ENCODE results near the gene DUSP18.
"Not testable (repeated sequence)": the region's sequence is repeated elsewhere in the genome, so short reads cannot be mapped to it uniquely, and the experiment has no call there.

The DUSP18 gene

DNA sequence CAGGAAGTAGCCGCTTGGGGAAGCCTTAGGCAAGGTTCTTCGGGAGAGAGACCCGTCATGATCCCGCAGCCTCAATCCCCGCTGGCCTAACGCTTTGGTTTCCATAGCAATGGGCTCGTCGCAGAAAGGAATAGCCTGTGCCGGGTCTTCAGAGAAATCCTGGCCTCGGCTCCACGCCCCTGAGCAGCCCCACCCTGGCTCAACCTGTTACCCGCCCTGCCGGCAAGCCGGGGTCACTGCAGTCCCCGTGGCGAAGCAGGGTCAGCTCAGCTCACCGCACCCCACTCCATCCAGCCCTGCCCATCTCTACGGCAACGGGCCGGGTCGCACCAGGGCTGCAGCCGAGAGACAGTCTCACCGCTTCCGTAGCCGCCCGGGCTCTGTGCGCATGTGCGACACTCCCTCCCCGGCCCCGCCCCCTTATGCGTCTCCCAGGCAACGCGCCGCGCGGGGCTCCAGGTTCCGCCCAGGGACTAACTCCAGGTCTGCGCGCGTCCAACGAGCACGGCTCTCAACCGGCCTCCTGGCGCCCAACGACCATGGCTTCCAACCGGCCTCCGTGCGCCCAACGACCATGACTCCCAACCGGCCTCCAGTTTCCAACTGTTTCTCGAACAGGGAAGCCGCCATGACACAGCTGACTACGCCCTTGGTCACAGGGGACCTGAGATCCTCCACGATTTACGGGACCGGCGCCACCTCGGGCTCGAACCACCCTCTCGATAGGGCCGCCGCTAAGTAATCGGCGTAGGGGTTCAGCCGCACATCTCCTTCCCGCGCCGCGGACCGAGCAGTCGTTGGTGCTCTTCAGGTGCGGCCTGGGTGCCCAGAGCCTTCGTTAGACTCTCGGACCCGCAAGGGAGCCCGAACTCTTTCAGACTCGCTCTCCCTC, at the start of gene DUSP18:
Gene DUSP18 (minus strand): TSS at position 382 of the 892 bp plus-strand sequence. CDS start 3,872 bp downstream, outside the sequence.
- DNase-seq: peak; percentile 95

DNA sequence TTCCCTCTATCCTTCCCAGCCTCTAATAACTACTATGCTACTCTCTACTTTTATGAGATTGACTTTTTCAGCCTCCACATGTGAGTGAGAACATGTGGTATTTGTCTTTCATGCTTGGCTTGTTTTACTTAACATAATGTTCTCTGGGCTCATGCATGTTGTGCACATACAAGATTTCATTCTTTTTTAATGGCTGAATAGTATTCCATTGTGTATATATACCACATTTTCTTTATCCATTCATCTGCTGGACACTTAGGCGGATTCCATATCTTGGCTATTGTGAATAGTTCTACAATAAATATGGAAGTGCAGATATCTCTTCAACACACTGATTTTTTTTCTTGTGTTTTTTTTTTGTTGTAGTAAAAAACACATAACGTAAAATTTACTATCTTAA, 46.4 kb upstream of the DUSP18 start:
- DNase-seq: no peak

DNA sequence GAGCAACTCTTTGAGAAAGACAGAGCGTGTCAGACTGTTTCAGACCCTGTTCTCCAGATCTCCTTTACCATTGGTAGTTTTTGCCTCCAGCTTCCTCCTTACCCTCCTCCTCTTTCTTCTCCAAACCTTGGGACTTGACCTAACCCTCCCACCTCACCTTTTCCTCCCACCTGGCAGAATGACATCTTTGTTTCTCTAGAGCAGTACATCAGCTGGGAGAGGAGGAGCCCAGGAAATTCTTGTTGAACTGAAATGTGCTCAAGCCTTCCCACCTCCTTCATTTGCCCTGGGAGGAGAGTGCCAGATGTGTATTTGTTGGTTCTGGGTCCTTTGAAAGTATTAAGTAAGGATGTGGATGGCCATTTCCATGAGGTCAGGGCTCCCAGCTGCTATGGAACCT, 44.4 kb upstream of the DUSP18 start:
- DNase-seq: no peak

DNA sequence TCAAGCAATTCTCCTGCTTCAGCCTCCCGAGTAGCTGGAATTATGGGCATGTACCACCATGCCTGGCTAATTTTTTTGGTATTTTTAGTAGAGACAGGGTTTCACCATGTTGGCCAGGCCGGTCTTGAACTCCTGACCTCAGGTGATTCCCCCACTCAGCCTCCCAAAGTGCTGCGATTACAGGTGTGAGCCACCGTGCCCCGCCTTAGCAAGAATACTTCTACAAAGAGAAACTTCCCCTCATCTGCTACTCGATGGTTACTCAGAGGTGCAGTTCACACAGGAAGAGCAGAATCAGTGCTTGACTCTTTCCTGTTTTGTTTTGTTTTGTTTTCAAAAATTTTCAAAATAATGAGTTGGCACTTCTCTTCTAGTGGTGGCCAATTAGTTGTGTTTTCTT, 42.3 kb upstream of the DUSP18 start:
- peak; percentile 58 for DNase-seq

DNA sequence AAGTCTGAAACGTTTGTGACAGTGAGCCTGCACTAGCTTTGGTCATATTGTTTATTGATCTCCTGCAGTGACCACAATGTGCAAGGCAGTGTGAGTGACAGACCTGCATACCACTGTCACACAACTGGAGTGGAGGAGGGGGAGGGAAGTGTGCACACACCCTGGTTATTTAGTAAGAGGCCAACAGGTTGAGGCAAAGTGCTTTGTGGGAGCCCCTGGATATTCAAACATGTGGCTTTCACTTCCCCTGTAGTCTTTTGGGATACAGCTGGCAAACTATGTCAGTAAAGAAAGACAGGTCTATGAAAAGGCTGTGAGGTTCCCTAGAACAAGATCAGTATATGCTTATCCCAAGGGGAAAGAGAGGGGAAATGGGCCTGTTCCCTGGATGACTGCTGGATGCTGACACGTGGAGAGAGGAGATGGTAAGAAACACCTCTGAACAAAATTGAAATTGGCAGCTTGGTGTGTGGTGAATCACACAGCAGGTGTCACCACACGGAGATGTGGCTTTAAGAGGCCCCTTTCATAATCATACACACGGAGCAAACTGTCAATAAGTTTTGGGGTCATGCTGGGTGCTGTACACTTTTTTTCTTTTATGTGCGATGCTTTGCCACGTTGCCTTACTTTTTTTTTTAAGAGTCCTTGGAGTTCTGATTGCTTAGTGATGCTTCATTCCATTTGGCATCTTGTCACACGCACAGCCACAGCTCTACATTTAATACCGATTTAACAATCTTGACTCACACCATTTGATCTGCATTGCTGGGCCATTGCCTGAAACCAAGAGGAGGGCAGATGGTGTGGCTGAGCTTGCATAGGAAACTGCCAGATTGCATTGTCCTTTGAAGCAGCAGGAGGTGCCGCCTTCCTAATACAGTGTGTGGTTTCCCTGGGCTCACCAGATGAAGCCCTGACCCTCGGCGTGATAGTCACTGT, 38.3 kb upstream of the DUSP18 start:
- DNase-seq: peak; percentile 85

DNA sequence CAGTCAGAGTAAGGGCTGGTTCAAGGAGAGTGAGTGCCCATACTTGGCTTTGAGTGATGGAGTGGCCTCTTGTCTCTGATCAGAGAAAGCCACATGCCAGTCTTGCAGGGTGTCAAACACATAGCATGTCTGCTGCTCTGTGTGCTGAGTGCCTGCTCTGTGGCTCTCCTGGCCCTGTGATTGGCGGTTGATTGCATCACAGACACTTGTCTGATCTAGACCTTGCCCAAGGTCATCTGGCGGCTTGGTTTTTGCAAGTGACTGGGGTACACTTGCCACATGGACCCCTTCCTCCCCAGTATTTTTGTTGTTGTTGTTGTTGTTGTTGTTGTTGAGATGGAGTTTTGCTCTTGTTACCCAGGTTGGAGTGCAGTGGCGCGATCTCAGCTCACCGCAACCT, 37.3 kb upstream of the DUSP18 start:
- DNase-seq: no peak

DNA sequence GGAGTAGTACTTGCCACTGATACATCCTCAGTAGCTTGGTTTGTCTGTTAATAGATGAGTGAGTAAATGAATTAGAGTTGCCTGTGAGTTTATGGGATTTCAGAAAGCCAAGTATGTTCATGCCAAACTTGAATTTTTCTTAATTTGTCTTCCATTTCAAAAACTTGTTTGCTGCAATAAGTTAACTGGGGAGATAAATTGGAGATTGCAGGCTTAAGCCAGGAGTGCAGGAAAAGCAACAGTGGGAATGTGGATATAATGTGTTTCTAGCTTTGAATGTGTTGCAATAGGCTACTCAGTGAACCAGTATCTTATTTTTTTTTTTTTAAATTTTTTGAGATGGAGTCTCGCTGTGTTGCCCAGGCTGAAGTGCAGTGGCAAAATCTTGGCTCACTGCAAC, 35.2 kb upstream of the DUSP18 start:
- DNase-seq: no peak

DNA sequence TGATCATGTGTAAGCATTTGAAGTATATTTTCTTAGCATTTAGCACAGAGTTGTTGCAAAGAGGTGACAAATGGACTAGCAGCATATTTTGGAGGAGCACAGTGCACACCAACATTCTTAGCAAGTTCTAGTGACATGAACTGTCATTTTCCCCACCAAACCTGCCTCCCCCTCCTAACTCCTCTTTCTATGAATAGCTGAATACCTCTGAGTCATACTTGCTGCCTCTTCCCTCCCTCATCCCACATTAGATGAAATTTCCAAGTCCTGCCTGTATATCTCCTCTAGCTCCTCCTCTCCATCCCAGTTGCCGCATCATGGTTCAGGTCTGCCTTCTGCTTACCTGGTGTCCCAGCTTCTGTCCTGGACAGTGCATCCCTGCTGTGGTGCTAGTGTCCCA, 34.2 kb upstream of the DUSP18 start:
- DNase-seq: no peak

DNA sequence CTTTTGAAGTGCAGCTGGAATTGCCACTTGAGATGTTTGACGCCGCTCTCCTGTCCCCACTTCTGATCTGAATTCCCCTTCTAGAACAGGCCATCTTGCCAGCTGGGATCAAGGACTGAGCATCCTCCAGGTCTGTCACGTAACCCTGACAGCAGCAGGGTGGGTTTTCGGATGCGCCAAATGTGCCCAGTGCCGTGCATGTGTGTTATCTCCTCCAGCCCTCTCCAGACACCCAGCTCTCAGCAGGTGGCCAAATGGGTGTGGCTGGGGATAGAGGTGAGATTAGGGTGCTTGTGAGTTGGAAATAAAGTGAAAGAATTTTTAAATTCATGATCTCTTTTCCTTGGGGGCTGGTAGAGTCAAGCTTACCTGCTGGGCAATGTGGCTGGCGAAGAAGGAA, 30.3 kb upstream of the DUSP18 start:
- DNase-seq: no peak

DNA sequence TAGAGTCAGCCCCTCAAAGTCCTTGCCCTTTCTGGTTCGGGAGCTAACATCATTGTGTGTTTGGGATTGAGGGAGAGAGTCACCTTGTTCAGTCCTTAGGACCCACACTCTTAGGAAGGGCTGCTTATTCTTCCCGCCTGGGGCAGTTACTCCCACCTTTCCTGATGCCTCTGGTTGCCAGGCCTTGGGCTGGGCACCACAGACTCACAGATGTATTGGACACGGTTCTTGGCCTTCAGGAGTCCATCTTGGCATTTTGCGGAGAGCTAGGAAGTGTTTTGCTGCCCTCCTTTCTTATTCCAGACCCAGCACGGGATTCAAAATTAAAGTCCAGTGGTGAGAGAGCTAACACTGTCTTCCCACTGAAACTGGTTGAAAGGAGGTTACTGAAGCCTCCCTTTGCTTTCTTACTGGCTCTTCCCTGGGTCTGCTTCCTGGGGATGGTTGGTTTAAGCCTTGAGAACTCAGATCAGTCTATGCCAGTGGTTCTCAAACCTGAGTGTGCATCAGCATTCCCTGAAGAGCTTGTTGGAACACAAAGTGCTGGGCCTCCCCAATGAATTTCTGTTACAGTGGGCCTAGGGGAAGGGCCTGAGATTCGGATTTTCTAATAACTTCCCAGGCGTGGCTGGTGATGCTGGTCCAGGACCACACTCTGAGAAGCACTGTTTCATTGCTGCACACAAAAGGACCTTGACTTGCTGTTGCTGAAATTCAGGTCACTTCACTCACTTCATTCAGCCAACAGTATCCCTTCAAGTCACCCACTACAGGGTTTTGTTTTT, 28.4 kb upstream of the DUSP18 start:
- DNase-seq: no peak

DNA sequence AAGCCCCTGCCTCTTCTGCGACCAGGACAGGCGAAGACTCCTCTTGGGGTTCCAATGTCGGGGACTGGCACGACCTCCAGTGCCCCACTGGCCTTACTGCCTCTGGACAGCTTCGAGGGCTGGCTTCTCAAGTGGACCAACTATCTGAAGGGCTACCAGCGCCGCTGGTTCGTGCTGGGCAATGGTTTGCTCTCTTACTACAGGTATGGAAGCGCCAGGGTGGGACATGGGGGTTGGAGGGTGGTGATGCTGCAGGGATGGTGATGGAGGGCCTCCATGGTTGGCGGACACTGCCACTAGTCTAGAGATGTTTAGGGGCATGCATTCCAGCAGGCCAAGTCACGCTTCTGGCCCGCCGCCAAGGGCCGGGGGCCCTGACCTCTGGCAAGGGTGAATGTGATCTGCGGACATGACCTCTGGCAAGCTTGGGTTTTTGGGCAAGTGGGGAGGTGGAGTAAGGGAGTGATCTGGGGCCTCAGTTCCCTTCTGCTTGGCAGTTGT, 27.7 kb upstream of the DUSP18 start:
- DNase-seq: no peak

DNA sequence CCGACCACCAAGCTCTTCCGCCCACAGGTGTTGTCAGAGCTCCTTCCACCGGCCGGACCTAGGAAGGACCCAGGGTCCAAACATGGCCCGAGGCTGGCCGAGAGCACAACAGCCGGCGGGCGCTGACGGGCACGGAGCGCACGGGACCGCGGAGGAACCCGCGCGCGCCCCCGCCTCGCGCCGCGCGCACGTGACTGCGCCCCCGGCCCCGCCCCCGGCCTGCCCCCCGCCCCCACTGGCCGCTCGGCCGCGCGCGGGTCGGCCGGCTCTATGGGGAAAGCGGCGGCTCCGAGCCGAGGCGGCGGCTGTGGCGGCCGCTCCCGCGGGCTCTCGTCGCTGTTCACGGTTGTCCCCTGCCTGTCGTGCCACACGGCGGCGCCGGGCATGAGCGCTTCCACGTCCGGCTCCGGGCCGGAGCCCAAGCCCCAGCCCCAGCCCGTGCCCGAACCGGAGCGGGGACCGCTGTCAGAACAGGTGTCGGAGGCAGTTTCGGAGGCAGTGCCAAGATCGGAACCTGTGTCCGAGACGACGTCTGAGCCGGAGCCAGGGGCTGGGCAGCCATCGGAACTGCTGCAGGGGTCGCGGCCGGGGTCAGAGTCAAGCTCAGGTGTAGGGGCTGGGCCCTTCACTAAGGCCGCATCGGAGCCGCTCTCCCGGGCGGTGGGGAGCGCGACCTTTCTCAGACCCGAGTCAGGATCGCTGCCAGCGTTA, 27.1 kb upstream of the DUSP18 start, which contains the start of gene OSBP2:
Gene OSBP2 (plus strand): TSS at position 235 of the 711 bp plus-strand sequence. CDS start 36 bp downstream, at position 271.
- DNase-seq: peak; percentile 43

DNA sequence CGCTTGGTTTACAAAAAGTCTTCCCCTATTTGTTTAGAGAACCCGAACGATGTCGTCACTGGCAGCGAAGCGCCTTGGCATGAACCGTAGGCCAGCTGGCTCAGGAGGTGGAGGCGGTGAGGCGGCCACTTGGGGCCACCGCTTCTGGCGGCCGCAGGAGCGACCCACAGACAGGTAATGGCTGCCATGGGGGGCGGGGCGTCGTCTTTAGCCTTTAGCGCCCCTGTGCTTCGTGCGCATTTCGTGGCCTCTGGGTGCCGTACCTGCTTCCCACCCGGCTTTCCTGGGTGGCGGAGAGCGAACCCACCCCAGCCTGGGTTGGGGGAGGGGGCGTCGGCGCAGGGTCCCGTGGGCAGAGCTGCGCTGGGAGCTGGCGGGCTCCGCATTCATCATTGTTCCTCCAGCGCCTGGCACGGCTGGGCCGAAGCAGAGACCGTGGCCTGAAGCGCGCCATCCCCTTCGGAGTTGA, 26.5 kb upstream of the DUSP18 start:
- DNase-seq: peak; percentile 52

DNA sequence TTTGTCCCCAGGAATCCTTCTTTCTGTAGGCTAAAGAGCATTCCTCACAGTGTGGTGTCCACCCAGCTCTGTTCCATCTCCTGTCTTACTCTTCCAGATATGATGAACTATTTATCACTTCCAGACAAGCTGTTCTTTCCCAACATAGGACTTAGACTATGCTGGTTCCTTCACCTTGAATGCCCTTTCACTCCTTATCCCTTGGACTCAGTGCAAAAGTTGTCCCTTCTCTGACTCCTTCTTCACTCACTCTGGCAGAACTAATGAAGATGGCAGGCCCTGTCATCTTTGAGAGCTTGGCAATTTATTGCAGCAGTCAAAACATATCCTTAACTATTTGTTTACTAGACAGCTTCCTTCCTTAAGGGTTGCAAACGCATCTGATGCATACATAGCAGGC, 23.5 kb upstream of the DUSP18 start:
- no peak for DNase-seq

DNA sequence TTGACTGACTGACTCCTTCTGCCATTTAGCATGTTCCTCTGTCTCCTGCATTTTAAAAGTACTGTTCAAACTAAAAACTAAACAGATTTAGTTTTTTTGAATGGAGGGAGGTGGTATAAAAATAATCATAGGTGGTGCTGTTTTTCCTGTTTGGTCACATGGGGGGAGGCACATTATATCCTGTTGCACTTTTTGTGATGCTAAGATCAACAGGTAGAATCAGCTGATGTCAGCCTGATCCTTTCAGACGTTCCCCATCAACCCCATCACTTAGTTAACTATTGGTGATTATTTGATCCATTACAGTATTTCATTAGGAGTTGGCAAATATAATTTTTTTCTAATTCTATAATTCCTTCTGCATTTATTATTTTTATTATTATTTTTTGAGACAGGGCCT, 21.9 kb upstream of the DUSP18 start:
- no peak for DNase-seq

DNA sequence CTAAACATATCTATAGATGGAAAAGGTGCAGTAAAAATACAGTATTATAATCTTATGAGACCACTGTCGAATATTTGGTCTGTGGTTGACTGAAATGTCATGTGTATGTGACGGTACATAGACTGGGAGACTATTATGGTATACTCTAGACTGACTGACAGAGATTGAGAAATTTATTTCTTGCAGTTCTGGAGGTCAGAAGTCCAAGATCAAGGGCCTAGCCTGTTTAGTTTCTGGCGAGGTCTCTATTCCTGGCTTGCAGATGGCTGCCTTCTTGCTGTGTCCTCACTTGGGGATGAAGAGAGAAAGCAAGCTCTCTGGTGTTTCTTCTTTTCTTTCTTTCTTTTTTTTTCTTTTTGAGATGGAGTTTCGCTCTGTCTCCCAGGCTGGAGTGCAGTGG, 19.7 kb upstream of the DUSP18 start:
- no peak for DNase-seq

DNA sequence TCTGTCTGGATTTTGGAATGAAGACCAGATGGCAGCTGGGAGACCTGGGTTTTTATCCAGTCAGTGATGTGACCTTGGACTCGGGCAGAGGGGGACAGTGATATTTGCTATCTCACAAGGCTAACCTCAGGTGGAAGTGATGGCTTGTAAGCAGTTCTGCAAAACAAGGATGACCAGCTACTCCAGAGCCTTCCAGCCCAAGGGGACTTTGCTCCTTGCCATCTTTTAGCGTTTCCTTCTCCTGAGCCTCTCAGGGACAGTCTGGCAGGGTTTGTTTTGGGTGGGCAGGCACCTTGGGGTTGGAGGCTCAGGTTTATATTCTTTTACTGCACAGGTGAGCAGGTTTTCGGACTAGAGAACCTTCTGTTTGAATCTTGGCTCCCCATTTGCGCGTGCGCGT, 17.5 kb upstream of the DUSP18 start:
- DNase-seq: no peak

DNA sequence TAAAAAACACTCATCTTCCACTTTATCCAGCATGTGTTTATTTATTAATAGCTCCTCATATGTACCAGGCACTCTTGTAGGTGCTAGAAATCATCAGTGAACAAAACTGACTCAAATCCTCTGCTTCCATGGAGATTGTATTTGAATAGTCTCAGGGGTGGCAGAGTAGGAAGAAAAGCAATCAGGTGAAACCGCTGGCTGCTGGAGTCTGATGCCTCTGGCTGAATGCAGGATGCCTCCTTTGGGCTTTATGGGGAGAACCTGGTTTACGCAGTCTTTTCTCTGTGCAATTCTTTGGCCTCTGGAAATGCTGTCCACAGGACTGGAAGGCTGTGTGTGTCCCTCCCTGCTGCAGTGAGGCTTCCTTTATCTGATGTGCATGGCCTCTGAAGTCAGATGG, 14.2 kb upstream of the DUSP18 start:
- DNase-seq: no peak

DNA sequence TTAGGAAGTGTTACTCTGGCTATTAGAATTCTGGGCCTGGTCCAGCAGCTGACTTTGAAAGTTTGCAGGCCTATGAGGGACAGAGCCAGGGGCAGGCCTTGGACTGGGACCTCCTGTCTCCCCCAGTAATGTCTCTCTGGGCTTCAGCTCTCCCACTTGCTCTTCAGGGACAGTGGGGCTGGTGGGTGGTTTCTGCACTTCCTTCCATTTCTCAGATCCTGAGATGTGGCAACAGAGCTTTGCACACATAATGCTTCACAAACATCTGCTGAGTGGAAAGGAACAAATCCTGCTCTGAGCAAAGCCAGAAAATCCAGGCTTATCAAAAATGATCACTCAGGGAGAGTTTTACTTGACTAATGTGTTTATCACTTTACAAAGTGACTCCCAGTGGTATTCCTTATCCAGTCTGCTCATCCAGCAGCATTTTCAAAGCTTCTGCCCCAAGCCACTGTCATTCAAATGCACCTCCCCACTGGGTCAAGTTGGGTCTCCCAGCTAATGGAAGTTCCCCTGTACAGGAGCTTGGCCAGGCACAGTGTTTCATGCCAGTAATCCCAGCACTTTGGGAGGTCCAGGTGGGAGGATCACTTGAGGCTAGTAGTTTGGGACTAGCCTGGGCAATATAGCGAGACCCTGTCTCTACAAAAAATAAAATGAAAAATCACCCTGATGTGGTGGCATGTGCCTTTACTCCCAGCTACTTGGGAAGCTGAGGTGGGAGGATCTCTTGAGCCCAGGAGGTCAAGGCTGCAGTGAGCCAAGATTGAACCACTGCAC, 13.5 kb upstream of the DUSP18 start:
- DNase-seq: no peak

DNA sequence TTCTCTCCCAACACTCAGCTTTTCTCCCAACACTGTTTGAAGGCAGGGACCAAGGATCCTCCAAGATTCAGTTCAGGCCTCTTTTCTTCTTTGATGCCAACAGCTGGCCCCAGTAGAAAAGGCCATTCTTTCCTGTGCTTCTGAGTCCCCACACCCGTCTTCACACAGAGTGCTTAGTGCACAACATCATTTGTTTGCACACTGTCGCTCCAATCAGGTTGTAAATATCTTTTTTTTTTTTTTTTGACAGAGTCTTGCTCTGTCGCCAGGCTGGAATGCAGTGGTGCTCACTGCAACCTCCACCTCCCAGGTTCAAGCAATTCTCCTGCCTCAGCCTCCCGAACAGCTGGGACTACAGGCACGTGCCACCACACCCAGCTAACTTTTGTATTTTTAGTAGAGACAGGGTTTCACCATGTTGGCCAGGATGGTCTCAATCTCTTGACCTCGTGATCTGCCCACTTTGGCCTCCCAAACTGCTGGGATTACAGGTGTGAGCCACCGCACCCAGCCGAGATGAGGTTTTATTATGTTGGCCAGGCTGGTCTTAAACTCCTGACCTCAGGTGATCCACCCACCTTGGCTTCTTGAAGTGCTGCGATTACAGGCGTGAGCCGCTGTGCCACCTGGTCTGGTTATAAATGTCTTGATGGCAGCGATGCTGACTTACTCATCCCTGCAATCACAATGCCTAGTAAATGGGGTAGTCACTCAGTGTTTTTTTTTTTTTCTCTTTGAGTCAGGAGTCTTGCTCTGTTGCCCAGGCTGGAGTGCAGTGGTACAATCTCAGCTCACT, 12.4 kb upstream of the DUSP18 start:
- not testable (repeated sequence) for DNase-seq
